ENCODE data around the gene NOS1.
"Not testable (repeated sequence)": the region's sequence is repeated elsewhere in the genome, so short reads cannot be mapped to it uniquely, and the experiment has no call there.

NOS1 gene

DNA sequence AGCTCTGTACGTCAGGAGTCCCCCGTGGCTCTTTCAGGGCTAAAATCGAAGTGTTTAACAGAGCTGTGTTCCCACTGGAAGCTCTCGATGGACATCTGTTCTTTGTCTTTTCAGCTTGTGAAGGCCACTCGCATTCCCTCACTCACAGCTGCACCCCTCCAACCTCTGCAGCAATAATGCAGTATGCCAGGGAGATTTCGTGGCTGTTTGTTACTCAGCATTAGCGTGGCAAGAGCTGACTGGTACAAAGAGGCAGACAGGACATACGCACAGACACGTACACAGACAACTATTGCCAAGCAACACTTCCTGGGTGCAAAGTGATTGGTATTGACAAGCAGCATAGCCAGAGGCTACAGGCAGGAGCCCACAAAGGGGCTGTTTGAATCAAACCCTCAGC is 159.4 kb downstream of the NOS1 start:
- no peak for DNase-seq

DNA sequence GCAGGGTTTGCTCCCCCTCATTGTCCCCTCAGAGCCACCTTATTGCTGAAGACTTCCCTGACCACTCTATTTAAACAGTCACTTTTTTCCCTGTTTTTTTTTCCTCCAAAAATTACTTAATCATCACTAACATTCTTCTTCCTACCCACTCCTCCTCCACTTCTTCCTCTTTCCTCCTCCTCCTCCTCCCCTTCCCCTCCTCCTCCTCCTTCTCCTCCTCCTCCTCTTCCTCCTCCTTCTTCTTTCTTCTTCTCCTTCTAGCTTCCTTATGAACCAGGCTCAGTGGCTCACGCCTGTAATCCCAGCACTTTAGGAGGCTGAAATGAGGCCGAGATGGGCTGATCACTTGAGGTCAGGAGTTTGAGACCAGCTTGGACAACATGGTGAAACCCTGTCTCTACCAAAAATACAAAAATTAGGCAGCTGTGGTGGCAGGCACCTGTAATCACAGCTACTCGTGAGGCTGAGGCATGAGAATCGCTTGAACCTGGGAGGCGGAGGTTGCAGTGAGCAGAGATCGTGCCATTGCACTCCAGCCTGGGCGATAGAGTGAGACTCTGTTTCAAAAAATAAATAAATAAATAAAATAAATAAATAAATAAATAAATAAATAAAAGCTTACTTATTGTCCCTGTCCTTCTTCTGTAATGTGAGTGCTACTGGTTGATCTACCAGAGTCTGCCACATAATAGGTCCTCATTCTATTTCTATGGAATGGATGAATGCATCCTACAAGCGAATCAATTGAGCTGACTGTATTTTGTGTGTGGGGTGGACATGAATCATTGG is 161.3 kb downstream of the NOS1 start:
- DNase-seq: not testable (repeated sequence)

DNA sequence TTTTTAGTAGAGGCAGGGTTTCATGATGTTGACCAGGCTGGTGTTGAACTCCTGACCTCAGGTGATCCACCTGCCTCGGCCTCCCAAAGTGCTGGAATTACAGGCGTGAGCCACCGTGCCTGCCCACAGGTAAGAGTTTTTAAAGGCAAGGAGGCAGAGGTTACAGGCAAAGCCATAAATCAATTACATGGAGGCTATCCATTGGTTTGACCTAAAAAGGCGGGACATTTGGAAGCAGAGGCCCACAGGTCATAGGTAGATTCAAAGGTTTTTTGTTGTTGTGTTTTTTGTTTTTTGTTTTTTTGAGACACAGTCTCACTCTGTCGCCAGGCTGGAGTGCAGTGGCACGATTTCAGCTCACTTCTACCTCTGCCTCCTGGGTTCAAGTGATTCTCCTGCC is 165.1 kb downstream of the NOS1 start:
- DNase-seq: not testable (repeated sequence)

DNA sequence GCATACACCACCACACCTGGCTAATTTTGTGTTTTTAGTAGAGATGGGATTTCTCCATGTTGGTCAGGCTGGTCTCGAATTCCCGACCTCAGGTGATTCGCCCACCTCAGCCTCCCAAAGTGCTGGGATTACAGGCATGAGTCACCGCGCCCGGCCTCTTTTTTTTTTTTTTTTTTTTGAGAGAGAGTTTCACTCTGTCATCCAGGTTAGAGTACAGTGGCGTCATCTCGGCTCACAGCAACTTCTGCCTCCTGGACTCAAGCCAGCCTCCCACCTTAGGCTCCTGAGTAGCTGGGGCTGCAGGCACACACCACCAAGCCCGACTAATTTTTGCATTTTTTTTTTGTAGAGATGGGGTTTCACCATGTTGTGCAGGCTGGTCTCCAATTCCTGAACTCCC is 166.4 kb downstream of the NOS1 start:
- not testable (repeated sequence) for DNase-seq

DNA sequence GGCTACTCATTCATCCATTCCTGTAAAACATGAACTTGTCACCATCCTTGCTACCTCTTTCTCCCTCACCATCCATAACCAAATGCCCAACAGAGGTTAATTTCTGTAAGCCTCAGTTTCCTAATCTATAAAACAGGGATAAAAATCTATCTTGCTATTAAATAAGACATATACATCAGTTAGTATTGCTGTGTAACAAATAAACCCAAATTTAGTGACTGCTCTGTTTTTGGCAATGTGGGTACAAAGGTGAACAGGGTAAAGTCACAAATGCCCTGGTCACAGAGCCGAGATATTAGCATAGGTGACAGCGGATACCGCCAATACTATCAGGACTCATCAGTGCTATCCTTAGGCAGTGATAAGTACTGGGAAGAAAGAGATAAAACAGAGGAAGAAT is 167.5 kb downstream of the NOS1 start:
- no peak for DNase-seq

DNA sequence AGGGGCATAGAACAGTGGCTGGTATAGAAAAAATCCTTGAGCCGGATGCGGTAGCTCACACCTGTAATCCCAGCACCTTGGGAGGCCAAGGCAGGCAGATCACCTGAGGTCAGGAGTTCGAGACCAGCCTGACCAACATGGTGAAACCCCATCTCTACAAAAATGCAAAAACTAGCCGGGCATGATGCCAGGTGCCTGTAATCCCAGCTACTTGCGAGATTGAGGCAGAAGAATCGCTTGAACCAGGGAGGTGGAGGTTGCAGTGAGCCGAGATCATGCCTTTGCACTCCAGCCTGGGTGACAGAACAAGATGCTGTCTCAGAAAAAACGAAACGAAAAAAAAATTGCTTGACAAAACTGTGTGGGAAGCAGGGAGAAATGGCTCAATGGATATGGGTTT is 168.8 kb downstream of the NOS1 start:
- not testable (repeated sequence) for DNase-seq

DNA sequence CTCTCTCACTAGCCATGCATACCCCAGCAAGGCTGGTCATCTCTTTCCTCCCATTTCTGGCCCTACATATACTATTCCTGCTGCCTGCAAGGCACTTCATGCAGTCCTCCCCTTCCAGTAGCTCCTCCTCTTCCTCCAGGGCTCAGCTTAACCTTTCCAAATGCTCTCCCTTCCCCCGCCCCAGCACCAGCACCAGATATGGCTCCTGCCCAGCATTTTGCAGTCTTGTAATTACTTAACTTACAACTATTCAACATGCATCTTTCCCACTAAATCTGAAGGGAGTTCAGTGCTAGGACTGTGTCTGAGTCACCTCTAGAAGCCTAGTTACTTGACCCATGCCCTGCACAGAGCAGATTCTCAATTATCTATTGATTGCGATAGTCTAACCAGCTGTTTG is 169.4 kb downstream of the NOS1 start:
- no peak for DNase-seq

DNA sequence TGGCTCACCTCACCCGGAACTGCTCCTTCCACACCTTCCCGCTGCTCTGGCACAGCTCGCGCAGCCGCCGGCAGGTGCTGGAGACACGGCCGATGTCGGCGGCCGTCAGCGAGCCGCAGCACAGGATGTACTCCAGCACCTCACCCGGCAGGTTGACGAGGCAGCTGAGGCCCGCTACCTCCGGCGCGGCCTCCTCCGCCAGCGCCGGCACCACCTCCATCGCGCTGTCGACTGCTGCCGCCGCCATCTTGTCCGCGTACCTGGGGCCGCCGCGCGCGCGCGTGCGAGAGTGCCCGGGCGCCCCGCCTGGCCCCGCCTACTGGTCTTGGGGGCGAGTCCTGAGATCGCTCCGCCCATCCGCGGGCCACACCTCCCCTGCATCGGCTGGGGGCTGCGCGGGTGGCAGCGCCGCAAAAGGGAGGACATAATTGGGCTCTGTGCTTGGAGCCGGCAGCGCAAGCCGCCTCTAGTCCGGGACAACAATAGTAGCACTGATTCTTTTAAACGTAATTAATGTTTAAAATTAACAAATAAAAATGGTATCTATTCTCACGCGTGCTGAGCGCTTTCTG is 171.1 kb downstream of the NOS1 start, which contains the start of gene FBXO21:
TSS of gene FBXO21 (minus strand) at position 261 of the 572 bp plus-strand sequence. CDS start at position 247, 14 bp downstream.
- DNase-seq: peak; percentile 24

DNA sequence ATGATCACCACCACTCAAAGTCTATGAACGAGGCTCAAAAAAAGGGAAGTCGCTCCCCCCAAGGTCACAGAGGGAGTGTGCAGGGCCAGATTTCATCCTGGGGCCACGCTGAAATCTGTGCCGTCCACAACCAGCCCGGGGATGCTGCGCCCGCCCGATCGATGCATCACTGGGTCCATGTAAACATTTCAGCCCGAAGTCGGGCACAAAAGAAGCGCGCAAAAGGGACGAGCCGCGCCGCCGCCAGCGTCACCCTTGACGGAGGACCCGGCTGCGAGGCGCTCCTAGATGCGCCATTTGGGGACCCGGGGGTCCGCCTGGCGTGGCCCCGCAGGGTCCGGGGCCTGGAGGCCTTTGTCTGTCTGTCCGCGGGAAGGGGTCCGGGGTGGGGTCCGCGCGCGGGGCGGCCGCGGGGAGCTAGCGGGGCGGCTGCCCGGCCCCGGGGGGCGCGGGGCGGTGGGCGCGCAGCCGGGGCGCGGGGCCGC is 171.7 kb downstream of the NOS1 start:
- no peak for DNase-seq

DNA sequence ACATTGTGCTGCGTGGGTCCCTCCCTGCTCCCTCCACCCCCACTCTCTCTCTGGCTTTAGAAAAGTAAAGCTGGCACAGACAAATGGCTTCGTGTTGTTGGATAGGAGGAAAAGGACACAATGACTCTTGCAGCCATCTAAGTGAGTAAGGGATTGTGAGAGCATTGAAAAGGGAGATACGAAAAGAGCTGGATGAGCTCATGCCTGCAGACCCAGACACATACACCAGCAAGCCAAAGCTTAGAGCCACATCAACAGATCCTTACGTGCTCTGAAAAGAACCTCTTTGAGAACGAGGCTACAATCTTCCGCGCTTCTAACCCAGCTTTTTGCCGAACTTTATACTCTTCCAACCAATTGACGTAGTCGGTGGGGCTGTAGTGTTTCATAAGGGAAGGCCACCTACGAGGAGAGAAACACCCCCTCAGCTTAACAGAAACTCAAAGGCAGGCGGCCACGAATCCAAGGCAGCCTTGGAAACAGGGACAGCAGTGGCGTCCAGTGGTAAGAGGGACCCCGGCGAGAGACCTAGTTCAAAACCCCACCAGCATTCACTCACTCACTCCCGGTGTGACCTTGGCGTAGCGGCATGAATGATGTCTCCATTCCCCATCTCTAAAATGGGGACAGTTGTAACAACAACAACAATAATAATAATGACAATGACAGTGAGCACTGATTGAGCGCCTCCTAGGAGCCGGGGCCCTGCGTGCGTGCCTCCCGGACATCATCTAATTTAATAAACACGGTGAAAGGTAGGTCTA is 172.3 kb downstream of the NOS1 start:
- no peak for DNase-seq

DNA sequence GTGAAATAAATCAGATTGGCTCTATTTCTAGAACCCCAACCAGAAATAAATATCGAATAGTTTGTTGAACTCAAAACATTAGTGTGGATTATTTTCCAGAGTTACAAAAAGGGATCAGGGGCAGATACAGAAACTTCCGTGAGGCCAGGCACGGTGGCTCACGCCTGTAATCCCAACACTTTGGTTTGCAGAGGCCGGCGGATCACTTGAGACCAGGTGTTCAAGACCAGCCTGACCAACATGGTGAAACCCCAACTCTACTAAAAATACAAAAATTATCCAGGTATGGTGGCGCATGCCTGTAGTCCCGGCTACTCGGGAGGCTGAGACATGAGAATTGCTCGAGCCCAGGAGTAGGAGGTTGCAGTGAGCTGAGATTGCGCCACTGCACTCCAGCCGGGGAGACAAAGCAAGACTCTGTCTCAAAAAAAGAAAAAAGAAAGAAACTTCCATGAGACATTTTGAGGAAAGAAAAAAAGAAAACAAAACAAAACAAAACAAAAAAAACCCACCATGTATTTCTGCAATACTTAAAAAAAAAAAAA is 173.2 kb downstream of the NOS1 start:
- DNase-seq: no peak

DNA sequence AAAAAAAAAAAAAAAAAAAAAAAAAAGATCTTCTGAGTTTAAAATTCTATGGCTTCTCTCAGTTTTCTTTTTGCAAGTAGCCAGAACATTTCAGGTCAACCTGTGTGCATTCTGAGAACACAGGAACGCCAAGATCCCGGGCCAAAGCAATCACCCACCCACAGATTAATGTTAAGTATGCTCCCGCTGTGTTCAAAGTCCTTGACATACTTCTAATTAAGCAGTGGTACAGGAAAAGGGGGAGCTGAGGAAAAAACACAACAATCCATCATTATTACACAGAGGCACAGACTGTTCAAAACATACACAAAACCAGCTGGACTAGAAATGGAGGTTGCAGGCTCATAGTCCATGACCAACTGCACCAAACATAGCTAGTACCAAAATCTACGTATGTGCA is 174.0 kb downstream of the NOS1 start:
- DNase-seq: no peak

DNA sequence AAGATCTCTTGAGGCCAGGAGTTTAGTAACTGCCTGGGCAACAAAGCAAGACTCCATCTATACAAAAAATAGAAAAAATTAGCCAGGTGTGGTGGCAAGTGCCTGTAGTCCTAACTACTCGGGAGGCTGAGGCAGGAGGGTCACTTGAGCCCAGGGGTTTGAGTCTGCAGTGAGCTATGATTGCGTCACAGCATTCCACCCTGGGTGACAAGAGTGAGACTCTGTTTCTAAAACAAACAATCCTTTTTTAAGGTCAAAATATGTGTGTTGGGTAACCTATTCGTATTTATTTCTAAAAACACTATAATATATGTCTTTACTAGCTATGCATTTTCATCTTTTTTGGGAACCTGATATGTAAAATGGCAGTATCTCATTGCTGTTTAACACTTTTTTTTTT is 178.6 kb downstream of the NOS1 start:
- no peak for DNase-seq

DNA sequence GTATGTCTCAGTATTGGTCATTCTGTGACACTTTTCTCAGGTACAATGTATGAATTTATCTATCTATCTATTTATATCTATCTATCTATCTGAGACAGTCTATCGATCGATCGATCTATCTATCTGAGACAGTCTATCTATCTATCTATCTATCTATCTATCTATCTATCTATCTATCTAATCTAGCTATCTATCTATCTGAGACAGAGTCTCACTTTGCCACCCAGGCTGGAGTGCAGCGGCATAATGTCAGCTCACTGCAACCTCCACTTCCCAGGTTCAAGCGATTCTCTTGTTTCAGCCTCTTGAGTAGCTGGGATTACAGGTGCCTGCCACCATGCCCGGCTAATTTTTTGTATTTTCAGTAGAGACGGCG is 180.0 kb downstream of the NOS1 start:
- not testable (repeated sequence) for DNase-seq

DNA sequence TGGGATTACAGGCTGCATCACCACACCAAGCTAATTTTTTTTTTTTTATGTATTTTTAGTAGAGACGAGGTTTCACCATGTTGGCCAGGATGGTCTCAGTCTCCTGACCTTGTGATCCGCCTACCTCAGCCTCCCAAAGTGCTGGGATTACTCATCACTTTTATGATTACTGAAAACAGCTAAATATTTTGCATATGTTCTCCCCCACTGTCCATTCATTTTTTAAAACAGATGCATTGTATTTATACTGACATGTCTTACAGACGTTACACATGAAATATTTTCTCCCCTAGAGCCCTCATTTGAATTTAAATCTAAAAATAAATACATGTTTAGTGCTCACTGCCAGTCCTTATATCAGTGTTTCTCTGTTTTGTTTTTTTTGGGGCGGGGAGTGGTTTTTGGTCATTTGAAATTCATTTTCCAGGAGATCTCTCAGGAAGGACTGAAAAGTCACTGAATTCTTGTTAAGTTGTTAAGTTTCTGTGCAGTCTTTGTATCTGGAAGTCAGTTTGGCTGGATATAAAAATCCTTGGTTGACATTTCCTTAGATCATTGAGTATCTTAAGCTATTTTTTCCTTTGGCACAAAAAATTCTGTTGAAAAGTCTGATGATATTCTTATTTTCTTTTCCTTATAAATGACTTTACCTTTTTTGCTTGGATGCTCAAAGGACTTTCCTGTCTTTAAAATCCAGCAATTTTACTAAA is 180.5 kb downstream of the NOS1 start:
- no peak for DNase-seq

DNA sequence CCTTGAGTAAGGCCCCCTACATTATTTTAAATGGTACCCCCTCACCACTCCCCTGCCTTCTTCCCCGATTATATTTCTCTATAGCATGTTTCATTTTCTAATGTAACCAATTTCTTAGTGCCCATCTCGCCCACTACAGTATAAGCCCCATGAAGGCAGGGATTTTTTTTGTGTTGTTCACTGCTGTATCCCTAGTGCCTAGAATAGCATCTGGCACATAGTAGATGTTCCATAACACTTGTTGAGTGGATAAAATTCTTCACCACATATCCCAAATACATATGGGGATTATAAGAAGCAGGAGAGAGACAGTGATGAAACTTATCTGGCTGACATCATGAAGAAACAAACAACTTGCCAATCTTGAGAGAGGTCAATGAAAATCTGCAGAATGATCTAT is 182.7 kb downstream of the NOS1 start:
- DNase-seq: no peak

DNA sequence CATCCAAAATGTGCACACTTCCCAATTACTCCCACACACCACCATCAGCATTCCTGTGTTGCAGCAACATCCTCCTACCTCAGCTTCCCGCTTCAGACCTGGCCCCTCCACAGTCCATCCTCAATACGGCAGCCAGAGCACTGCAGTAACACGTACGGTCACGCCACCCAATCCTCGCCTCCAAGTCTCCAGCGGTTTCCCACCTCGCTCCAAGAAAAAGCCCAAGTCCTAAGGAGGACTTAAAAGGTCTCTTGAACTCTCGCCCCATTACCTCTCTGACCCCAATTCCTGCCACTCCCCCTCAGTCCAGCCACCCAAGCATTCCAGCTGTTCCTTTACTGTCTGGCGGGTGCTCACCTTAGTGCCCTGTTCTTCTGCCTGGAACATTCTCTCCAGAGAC is 183.1 kb downstream of the NOS1 start:
- DNase-seq: no peak

DNA sequence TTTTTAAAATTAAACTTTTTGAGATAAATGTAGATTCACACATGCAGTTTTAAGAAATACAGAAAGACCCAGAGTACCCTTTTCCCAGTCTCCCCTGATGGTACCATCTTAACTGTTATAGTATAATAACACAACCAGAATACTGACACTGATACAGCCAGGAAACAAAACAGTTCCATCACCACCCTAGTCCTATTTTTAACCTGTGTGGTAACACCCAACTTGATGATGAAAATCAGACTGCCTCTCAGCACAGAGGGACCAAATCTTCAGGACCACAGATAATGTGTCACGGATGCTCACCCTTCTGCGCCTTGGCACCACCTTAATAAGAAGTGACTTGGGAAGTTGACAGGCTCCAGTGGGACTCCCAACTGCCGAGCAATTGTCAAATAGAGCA is 189.3 kb downstream of the NOS1 start:
- no peak for DNase-seq

DNA sequence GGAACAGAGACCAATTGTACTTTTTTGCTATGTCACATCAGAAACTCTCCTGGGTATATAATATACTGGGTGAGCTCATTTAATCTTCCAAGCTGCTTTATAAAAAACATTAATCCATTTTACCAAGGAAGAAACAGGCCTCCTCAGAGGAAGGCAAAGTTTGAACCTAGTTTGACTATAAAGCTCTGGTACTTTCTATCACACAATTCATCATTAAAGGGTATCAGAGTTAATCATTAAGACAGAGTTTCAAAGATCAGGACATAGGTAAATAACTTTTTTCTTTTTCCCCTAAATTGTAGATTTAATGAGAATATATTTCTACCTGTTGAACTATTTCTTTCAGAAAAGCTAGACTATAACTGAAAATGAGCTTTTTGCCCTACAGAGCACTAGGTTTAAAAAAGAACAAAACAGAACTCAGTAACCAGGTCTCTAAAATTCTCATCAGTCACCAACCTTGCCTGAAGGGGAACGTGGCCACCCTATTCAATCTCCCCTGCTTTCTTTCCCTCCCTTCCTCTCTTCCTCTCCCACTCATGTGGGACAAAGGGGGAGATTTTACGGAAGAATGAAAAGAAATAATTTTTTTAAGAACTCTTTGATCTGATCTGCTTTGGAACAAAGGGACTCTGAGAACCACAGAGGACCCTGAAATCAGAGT is 189.8 kb downstream of the NOS1 start:
- DNase-seq: no peak

DNA sequence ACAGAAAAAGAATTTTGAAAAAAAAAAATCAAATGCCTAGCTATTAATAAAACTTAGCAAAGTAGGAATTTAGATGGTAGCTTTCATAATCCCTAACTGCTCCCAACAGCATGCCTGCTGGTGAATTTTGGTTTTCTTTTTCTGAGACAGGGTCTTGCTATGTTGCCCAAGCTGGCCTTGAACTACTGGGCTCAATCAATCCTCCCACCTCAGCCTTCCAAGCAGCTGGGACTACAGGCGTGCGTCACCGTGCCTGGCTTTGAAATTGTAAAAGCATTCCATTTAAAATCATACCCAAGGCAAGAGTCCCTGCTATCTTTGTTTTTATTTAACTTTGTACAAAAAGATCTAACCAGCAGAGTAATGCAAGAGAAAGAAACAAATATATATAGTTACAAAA is 191.9 kb downstream of the NOS1 start:
- DNase-seq: no peak

DNA sequence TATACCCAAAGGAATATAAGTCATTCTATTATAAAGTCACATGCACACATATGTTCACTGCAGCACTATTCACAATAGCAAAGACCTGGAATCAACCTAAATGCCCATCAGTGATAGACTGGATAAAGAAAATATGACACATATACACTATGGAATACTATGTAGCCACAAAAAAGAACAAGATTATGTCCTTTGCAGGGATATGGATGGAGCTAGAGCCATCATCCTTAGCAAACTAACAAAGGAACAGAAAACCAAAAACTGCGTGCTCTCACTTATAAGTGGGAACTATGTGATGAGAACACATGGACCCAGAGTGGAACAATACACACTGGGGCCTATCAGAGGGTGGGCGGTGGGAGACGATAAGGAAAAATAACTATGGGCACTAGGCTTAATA is 192.4 kb downstream of the NOS1 start:
- no peak for DNase-seq

DNA sequence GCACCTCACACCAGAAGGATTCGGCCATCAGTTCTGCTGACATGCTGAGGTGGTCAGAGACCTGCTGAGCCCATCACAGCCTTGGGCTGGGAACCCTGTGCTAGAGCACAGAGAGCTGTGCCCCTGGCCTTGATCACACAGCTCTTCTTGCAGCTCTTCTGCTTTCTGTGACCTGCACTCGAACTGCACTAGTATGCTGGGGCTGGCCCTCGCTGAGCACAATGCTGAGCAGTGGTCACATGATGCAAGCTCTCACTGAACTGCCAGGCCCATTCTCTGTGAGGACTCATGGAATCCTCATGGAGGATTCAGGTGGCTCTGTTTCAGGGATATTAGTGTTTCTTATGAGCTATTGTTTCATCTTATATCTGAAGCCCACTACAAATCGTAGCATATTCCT is 193.7 kb downstream of the NOS1 start:
- DNase-seq: no peak

Measured in NCI-H1694 (cell line).